Fibroblast of peridontal ligament (primary cell): Measurements from ENCODE around the gene ABLIM3.
A peak's percentile ranks its signal among the peaks of the same experiment; 100 is the strongest.

Experiments
- DNase-seq: peaks from one replicate; pipeline ENCODE4 v3.0.0-alpha.2; 2010; ENCODE audit errors: extremely low read depth

The ABLIM3 gene

DNA sequence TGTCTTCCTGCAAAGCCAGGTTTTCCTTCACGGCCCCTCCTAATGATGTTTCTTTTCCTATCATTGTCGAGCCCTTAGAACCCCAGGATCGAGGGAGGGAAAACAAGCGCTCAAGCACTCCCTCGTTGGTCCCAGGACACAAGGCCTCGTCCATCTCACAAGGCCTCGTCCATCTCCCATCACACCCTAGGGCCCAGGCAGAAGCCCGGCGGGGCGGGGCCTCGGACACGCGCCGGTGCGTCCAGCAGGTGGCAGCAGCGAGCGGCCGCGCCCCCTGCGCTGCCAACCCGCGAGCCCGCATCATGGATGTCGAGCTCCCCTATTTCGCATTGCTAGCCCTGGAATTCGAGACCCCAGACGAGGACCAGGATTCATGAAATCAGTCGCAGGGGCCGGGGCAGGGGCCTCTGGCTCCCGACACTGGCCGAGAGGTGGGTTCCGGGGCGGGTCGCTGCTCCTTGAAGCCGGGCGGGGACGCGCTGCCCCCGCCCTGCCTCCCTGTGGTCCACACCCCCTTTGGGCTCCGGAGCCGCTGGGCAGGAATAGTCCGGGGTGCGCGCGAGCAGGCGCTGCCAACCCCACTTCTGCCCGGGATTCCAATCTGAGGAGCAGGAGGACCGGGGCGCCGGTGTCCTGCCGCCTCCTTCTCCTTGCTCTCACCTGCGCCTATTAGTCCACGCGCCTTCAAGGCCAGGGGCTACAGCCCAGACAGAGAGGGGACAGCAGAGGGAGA lies at the start of gene ABLIM3:
Gene ABLIM3, plus strand, starts transcription at position 270 of the 733 bp plus-strand sequence. CDS start 603 bp downstream, outside the sequence.
- peak; percentile 58 for DNase-seq

DNA sequence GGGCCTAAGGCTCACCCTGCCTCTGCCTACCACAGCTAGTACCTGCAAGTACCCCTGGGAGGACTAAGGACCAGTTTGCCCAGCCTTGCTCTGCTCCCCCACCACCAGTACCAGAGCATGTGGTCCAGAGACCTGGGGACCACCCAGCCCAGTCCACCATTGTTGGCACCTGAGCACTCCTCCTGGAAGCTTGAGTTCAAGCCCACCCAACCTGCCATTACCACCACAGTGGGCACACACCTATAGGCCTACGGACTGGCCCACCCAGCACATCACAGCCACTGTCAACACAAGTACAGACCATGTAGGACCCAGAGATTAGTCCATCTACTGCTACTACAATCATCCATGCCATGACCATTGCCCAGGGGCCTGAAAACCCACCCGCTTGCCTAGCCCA lies 47.7 kb upstream of the ABLIM3 start:
- no peak for DNase-seq

DNA sequence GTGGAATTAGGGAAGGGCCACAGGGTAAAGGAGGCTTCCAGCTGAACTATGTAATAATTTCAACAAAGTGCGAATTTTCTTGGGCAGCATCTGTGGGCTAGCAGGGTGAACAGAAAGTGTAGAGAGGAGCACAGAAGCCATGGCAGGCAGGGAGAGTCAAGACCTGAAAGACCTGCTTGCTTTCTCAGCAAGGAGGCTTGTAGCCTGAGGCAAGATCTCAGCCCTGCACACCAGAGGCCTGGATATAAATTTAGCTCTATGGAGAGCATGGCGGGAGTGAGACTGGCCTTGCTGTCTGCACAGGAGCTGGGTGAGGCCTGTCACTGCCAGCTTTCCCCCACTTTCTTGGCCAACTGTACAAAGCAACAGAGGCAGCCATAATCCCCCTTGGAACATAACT lies 46.3 kb upstream of the ABLIM3 start:
- no peak for DNase-seq

DNA sequence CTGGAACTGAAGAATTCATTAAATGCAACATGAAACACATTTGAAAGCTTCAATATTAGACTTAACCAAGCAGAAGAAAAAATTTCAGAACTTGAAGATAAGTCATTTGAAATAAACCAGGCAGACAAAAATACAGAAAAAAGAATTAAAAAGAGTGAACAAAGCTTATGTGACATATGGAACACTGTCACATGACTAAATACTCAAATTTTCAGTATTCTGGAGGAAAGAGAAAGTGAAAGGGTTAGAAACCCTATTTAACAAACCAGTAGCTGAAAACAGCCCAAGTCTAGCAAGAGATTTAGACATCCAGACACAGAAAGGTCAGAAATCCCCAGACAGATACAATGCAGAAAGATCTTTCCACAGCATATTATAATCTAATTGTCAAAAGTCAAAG lies 41.4 kb upstream of the ABLIM3 start:
- no peak for DNase-seq

DNA sequence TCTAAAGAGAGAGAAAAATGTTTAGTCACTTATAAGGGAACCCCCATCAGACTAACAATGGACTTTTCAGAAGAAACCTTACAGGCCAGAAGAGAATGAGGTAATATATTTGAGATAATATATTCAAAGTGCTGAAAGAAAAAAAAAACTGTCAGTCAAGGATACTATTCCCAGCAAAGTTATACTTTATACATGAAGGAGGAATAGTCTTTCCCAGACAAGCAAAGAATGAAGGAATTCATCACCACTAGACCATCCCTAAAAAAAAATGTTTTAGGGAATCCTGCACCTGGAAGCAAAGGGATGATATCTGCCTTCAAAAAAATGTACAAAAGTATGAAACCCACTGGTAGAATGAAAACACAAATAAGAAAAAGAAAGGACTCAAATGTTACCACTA lies 41.0 kb upstream of the ABLIM3 start:
- no peak for DNase-seq

DNA sequence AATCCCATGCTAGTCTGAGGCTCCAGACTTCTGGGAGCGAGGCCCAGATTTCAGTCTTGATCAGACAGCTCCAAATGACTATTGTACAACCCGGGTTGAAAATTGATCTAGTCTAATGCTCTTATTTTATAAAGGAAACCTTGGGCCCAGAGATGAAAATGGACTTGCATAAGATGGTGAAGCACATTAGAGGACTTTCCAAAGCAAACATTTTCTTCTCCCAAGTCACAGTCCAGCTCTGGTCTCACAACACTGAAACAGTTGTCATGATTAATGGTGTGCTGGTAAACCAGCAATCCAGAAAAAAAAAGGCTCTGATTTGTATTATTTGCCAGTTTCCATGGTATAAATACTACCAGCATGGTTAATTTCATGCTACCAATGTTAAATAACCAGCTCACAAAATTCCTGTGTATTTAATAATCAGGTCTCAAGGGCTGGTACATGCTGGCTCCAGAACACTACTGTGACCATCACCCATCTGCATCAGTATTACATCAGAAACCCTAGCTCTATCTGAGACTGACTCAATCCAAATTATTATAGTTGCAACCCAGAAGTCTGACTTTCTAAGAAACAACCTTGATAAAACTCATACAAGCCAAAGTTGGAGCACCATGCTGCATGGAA lies 32.5 kb upstream of the ABLIM3 start:
- DNase-seq: peak; percentile 35

DNA sequence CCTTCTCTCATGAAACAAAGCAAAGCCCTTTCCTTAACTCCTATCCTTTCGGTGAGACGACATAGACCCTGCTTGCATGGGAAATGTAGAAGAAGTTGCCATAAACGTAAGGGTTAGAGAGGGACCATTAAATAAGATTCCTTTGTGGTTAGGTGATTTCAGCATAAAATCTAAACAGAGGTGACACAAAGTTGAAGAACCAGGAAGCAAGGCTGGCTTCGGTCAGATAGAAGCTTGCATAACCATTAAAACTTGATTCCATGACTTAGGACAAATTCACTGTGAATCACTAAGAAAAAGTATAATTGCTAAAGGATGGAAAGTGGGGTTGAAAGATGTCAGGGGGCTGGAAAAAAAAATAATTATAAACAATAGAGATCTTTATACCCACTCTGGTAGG lies 30.9 kb upstream of the ABLIM3 start:
- DNase-seq: no peak

DNA sequence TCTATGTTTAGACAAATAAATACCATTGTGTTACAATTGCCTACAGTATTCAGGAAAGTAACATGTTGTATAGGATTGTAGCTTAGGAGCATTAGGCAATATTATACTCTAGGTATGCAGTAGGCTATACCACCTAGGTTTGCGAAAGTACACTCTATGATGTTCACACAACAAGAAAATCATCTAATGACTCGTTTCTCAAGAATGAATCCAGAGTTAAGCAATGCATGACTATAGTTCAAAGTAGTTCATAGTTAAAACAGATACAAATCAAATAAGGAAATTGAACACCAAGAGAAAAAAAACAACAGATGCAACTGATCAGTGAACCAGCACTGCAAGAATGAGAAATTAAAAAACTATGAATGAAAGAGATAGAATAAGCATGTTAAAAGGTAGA lies 27.6 kb upstream of the ABLIM3 start:
- DNase-seq: peak; percentile 79

DNA sequence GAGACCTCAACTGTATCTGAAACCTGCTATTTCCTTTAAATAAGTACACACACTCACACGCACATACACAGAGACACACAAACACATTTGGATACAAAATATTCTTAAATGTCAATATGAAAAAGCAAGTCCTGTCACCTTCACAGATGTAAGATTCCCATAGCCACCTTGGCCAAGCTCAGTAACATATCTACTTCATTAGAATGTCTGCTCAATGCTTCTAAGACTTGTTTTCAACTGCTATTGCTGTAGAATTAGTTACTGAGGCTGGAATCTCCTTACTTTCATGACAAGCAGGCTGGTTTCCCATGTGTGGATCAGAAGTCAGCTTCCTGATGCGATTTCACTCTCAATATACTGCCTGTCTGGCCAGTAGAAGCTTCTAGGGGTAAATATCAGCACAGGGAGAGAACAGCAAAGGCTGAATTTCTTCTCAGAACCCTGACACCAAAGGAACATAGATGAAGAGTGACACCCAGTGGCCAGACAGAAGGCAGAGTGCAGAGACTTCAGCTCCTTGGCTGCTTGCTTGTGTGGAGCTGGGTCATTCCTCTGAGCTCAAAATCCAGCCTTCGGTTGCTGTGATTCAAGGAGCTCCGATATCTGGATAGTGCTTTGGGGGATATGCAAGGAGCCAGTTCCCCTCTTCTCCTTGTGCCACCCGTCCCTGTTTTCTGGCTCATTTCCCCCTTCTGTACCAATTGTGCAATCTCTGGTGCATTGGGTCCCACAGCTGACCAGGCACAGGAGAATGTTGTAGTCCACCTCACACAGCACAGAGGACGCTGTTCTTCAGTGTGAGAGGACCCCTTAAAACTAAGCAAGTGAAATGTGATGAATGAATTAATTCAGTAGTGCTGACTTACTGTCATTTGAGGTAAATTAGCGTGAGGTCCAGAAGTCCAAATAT lies 26.6 kb upstream of the ABLIM3 start:
- peak; percentile 89 for DNase-seq

DNA sequence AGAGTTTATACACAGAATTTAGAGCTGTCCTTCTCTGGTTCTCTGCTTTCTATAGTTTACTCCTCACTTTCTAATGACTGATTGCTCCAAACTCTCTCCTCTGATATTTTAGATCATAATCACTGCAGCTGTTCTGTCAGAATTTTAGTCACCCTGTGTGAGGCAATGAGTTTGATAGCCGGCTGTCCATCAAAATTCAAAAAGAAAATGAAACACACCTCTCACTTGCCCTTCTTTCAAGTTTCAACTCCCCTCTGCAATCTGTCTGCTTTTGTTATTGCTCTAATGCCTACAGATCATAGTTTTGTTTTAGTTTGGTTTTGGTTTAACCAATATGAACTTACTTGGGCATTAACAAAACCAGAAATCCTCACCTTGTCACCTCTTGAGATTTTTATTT lies 23.3 kb upstream of the ABLIM3 start:
- DNase-seq: no peak

DNA sequence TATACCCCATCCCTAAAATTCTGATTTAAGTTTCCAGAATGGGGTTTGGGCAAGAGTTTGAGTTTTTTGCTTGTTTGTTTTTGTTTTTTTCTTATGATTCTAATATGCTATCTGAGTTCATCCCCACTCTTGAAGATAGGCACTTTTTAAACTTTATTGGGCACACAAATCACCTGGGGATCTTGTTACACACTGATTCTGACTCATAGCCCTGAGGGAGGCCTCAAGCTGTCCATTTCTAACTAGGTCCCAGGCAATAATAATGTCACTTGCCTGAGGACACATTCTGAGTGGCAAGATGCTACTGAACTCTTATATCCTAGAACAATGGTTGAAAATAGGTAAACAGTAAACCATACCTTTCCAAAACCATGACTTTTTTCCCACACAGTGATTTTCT lies 22.8 kb upstream of the ABLIM3 start:
- DNase-seq: no peak

DNA sequence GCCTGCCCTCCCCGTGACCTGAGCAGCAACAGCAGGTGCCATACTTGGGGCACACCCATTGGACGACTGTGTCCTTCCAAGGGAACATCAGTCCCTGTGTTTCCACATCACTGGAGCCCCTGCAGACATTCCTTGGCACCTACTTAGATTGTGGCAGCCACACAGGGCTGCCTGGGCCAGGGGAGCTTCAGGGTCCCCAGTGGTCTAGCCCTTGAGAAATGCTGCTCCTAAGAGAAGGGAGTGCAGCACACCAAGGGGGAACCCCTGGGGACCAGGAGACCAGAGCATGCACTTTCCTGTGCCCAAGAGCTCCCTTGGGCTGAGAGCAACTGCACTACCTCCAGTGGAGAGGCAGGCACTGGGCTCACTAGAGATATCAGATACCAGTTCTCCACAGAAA lies 20.1 kb upstream of the ABLIM3 start:
- DNase-seq: no peak

DNA sequence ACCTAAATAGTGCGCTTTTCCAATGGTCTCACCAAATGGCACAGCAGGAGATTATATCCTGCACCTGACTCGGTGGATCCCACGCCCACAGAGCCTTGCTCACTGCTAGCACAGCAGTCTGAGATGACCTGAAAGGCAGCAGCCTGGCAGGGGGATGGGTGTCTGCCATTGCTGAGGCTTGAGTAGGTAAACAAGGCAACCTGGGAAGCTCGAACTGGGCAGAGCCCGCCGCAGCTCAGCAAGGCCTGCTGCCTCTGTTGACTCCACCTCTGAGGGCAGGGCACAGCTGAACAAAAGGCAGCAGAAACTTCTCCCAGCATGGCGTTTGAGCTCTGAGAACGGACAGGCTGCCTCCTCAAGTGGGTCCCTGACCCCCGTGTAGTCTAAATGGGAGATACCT lies 18.1 kb upstream of the ABLIM3 start:
- no peak for DNase-seq

DNA sequence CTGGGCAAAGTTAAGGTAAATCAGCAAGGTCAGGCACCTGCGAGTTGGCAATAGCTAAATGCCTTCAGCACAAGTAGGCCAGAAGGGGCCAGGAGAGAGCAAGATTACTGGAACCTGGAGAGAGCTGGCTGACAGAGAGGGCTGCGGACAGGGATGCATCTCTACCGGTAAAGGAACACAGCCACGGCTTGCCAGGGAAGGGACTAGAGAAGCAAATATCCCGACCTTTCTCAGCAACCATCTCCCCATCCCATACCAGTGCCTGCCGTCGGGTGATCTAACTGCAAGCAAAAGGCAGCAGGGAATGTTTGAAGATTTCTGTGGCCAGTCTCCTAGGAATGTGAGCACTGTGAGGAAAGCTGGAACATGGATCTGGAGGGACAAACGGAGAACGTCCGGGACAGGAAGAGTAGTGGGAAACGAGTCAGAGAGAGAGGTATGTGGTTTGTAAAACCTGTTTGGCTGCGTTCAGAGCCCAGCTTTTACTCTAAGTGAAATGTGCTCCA lies 15.9 kb upstream of the ABLIM3 start:
- no peak for DNase-seq

DNA sequence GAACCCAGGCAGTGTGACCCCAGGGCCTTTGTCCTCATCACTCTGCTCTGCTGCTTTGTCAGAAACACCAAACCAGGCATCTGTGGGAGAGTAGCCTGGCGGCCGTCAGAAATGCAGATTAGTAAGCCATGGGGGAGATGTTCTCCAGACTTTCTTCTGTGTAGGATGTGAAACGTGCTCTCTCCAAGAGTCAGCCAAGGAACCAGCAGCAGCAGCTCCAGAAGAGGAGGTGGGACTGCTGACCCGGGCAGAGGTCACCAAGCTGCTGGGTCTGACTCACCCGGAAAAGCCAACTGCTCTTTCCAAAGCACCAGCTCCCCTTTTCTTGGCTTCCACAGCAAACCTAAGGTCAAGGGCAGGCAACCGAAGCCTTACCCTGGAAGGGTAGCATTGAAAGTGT lies 14.4 kb upstream of the ABLIM3 start:
- no peak for DNase-seq

DNA sequence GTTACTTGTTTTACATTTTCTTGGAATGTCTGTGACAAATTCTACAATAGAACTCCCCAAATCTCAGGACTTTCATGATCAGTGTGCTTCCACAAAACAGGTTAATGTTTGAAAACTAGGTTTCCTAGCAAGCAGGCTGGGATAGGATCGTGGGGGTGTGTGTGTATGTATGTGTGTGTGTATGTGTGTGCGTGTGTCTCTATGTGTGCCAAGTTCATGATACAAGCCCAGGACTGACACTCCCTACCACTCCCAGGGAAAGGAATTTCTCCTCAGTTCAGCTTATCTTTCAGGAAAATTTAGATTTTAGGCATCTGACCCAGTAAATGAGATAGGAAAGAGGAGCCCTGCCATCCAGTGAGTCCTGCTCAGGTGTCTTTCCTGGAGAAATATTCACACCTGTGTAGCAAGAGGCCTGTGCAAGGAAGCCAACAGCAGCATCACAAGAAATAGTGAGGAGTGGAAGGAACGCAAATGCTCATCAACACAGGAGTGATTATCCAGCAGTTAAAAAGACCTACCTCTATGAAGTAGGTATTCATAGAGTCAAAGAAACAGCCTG lies 13.8 kb upstream of the ABLIM3 start:
- DNase-seq: no peak

DNA sequence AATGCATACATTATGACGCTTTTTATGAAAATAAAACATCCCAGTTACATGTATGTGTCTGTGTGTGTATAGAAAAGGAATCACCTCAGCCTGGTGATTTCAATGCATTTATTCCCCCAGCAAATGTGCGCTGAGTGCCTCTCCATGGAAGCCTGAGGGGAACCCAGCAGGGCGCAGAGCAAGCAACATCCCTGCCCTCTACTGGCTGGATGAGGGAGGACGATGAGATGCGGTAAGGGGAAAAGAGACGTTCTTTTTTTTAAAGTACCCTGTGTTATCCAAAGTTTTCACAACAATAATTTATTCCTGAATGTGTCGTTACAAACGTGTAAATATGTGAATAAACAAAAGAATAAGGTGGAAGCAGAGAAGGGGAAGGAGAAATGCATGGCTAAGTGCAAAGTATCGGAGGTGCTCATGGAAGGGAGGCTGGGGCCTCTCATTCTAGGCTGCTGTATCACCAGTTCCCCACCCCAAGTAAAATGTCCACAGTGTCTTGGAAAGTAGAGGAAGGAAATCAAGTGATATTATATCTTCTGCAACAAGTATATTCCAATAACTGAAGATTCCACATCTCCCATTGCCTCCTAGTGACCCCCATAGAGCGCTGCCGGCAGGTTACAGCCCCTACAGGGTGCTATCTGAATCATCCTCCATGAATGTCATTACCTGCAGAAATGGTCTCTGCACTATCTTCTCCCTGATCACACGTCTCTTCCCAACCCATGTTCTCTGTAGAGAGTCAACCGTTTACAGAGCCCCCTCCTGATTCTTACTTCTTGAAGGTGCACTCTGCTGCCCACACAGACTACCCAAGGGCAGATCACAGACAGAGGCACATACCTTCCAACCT lies 13.0 kb upstream of the ABLIM3 start:
- DNase-seq: no peak

DNA sequence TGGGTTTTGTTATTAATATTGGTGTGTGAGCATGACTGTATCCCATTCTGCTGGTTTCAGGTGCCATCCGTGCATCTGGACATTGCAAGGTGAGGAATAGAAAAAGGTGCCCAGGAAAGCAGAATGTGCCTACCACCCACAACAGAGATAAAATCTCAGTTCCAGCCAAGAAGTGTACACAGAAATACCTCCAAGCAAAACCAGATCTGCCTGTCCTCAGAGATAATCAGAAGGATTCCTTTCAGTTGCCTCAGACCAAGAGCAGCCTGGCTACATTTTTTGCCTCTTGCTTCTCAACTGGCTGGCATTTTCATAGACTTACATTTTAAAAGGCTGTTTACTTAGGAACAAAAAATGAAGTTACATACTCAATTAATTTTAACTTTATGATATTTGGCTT lies 12.1 kb upstream of the ABLIM3 start:
- DNase-seq: peak; percentile 39

DNA sequence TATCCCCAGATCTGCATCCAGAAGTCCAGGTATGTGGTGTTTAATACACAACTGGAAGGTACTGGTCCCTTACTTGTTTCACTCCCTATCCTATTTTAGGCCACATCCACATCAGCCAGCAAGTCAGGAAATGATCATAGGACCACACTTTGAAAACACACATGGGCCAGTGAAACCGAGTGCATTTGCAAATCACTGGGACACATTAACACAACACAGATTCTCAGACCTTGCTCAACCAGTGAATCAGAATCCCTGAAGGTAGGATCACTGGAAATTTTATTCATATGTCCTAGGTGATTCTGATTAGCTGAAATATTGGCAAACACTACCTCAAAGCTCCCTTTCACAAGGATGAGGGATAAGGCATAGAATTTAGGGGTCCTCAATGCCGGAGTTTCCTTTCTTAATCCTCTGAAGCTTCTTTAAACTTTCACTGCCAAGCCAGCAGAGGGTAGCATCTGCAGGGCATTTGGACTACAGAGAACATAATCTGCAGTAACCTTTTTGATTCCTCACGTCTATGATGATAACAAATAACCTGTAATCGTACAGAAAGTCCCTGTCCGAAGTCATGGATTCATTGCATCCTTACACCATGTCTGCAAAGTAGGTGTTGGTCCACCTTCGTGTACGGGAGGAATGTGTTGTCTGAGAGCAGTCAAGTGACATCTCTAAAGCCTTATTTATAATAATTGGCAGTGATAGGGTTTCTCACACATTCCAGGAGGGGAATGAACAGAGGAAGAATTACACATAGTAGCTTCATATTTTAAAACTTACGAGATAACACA lies 11.0 kb upstream of the ABLIM3 start:
- DNase-seq: peak; percentile 54

DNA sequence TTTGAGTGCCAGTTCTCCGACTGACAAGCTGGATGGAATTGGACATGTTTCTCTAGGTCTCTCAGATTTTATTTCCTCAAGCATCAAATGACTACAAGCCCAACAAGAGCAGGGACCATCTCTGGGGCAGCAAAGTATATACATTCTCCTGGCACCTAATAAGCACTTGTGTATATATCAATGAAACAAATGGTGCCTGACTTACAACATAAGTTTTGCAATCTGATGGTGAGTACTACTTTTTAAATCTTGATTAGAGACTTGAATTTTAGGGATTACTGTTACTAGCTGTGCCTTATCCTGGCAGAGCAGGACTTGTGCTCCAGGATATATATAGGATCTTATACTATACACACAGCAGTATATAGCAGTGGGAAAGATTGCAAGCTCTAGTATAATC lies 8.8 kb upstream of the ABLIM3 start:
- no peak for DNase-seq
